ENCODE results near the gene RHEBL1. TPM values are rescaled to one million over a fixed set of nuclear protein-coding genes. Genes with fewer than 3 reads are reported as not detected.

Gene RHEBL1
- polyA plus RNA-seq, 1 experiment, result 0.51 TPM

- CTCF ChIA-PET, result no interaction called here
Measured at GRCh38 chr12:49026101-49026500, 43.7 kb downstream of the RHEBL1 start.

GRCh38 chr12:49025463-49025862 lies 44.3 kb downstream of the RHEBL1 start:
- Histone ChIP-seq H3K27me3 (ENCODE audit: control insufficient read depth, insufficient read depth, low read length) (no peaks in the 10 kb centered on the region), H3K4me3 (ENCODE audit: low read depth, low read length) (no peak overlapping the region), H3K9me3 (ENCODE audit: control insufficient read depth, insufficient read depth, low read length) (no peaks in the 10 kb centered on the region), H3K27ac (ENCODE audit: low read depth, low read length) (no peak overlapping the region)
- POLR2A ChIA-PET, result no interaction called here
- TF ChIP-seq CTCF (IDR thresholded peaks at IDR 0.05; ENCODE audit: low read depth, low read length), result no peak
- DNase-seq (ENCODE audit: low read depth, low spot score), result no peak
- CTCF ChIA-PET, result no interaction called here

More at GRCh38 chr12:49026101-49026500, 43.7 kb downstream of the RHEBL1 start:
- Histone ChIP-seq H3K27me3 (ENCODE audit: control insufficient read depth, insufficient read depth, low read length) (no peaks in the 10 kb centered on the region), H3K9me3 (ENCODE audit: control insufficient read depth, insufficient read depth, low read length) (no peaks in the 10 kb centered on the region), H3K27ac (ENCODE audit: low read depth, low read length) (no peak overlapping the region), H3K4me3 (ENCODE audit: low read depth, low read length) (no peak overlapping the region)
- DNase-seq (ENCODE audit: low read depth, low spot score), result no peak
- POLR2A ChIA-PET, result no interaction called here
- TF ChIP-seq CTCF (IDR thresholded peaks at IDR 0.05; ENCODE audit: low read depth, low read length), result no peak

- Histone ChIP-seq H3K27me3 (ENCODE audit: control insufficient read depth, insufficient read depth, low read length) (no peaks in the 10 kb centered on the region), H3K9me3 (ENCODE audit: control insufficient read depth, insufficient read depth, low read length) (no peaks in the 10 kb centered on the region), H3K4me3 (ENCODE audit: low read depth, low read length) (no peak overlapping the region), H3K27ac (ENCODE audit: low read depth, low read length) (no peak overlapping the region)
- no peak for TF ChIP-seq CTCF (IDR thresholded peaks at IDR 0.05; ENCODE audit: low read depth, low read length)
- CTCF ChIA-PET, result no interaction called here
- no peak for DNase-seq (ENCODE audit: low read depth, low spot score)
- POLR2A ChIA-PET, result no interaction called here
Measured at GRCh38 chr12:49024543-49024942, 45.2 kb downstream of the RHEBL1 start.

GRCh38 chr12:49023812-49024211 lies 46.0 kb downstream of the RHEBL1 start:
- Histone ChIP-seq H3K27me3 (ENCODE audit: control insufficient read depth, insufficient read depth, low read length) (no peaks in the 10 kb centered on the region), H3K27ac (ENCODE audit: low read depth, low read length) (no peak overlapping the region), H3K4me3 (ENCODE audit: low read depth, low read length) (no peak overlapping the region), H3K9me3 (ENCODE audit: control insufficient read depth, insufficient read depth, low read length) (no peaks in the 10 kb centered on the region)
- CTCF ChIA-PET, result no interaction called here
- POLR2A ChIA-PET, result no interaction called here
- no peak for DNase-seq (ENCODE audit: low read depth, low spot score)
- TF ChIP-seq CTCF (IDR thresholded peaks at IDR 0.05; ENCODE audit: low read depth, low read length), result no peak

GRCh38 chr12:49022558-49023178 lies 47.1 kb downstream of the RHEBL1 start:
- ChIA-PET CTCF (interaction anchor here (0.5 kb wide), 1 partner anchor 61 kb away, joined by 3 read pairs; no protein-coding TSS in a partner anchor), POLR2A (no interaction called here)
- H3K27ac ChIP-seq (ENCODE audit: low read depth, low read length), result no peak overlapping the region
- DNase-seq (ENCODE audit: low read depth, low spot score), result no peak
- H3K9me3 ChIP-seq (ENCODE audit: control insufficient read depth, insufficient read depth, low read length), result no peaks in the 10 kb centered on the region; the same call in 1 of the 2 replicates
- no peaks in the 10 kb centered on the region for H3K27me3 ChIP-seq (ENCODE audit: control insufficient read depth, insufficient read depth, low read length)
- TF ChIP-seq CTCF (IDR thresholded peaks at IDR 0.05; ENCODE audit: low read depth, low read length), result no peak
- no peak overlapping the region for H3K4me3 ChIP-seq (ENCODE audit: low read depth, low read length)
